CD14-positive monocyte (primary cell): ENCODE data around the gene HDAC4. TPM values are rescaled to one million over a fixed set of nuclear protein-coding genes. Genes with fewer than 3 reads are reported as not detected.
A peak's percentile ranks its signal among the peaks of the same experiment; 100 is the strongest.

Experiments
- DNase-seq, 3 donors: peaks; one replicate each; pipeline ENCODE4 v3.0.0-alpha.2; 2011 to 2022
- H2AFZ ChIP-seq: 2 replicates; pipeline ENCODE4 v1.6.0; 2012; ENCODE audit warnings: mild to moderate bottlenecking, low read depth, low read length, inconsistent platforms; ENCODE audit not compliant: insufficient read depth, poor library complexity, severe bottlenecking
- H3K27ac ChIP-seq, 2 donors: 1 replicate in 1 of 2; 2 replicates in 1 of 2; pipeline ENCODE4 v1.5.1; 2012 to 2013; ENCODE audit warnings: low read length in 2 of 2, control low read depth in 1 of 2, inconsistent platforms in 1 of 2, low read depth in 1 of 2, mild to moderate bottlenecking in 1 of 2
- H3K27me3 ChIP-seq, 2 donors: one replicate each; pipeline versions ENCODE4 v1.6.0 to v1.6.1; 2011 to 2013; ENCODE audit warnings: low read length in 2 of 2; ENCODE audit not compliant: control insufficient read depth in 2 of 2, insufficient read depth in 2 of 2
- H3K36me3 ChIP-seq, 2 donors: replicated peaks in 1 of 2; 1 replicate in 1 of 2; 2 replicates in 1 of 2; pipeline versions ENCODE4 v1.5.1 to v1.6.1; 2012 to 2013; ENCODE audit warnings: low read length in 2 of 2, control low read depth in 1 of 2, inconsistent platforms in 1 of 2, mild to moderate bottlenecking in 1 of 2; ENCODE audit not compliant: insufficient read depth in 2 of 2, control insufficient read depth in 1 of 2
- H3K4me1 ChIP-seq, 2 donors: 1 replicate in 1 of 2; 2 replicates in 1 of 2; pipeline versions ENCODE4 v1.5.1 to v1.6.1; 2012 to 2013; ENCODE audit warnings: low read length in 2 of 2, control low read depth in 1 of 2, inconsistent platforms in 1 of 2, mild to moderate bottlenecking in 1 of 2, moderate library complexity in 1 of 2; ENCODE audit not compliant: insufficient read depth in 2 of 2, control insufficient read depth in 1 of 2
- H3K4me2 ChIP-seq: replicated peaks from 2 replicates; pipeline ENCODE3; 2012; ENCODE audit warnings: low read length, moderate library complexity, mild to moderate bottlenecking; ENCODE audit not compliant: poor library complexity, severe bottlenecking; ENCODE audit errors: extremely low read depth
- H3K4me3 ChIP-seq, 3 experiments: fragments of 200-600 bp in 1 of 3; sonication (generic) in 1 of 3; replicated peaks in 1 of 3; 1 replicate in 2 of 3; 2 replicates in 1 of 3; pipeline ENCODE4 v1.5.1; 2011 to 2013; ENCODE audit warnings: low read length in 3 of 3, mild to moderate bottlenecking in 3 of 3, control low read depth in 2 of 3, low read depth in 2 of 3, inconsistent platforms in 1 of 3, moderate library complexity in 1 of 3
- H3K79me2 ChIP-seq: 2 replicates; pipeline ENCODE4 v1.6.0; 2012; ENCODE audit warnings: mild to moderate bottlenecking, control low read depth, inconsistent platforms, low read length, moderate library complexity; ENCODE audit not compliant: insufficient read depth
- H3K9ac ChIP-seq: 2 replicates; pipeline ENCODE4 v1.6.0; 2017; ENCODE audit warnings: low read length, mild to moderate bottlenecking; ENCODE audit not compliant: insufficient read depth, poor library complexity, severe bottlenecking
- H3K9me3 ChIP-seq, 2 donors: replicated peaks in 1 of 2; 1 replicate in 1 of 2; 2 replicates in 1 of 2; pipeline versions ENCODE4 v1.5.1 to v1.6.1; 2012 to 2013; ENCODE audit warnings: low read length in 2 of 2, control low read depth in 1 of 2; ENCODE audit not compliant: control insufficient read depth in 1 of 2, insufficient read depth in 1 of 2
- H4K20me1 ChIP-seq: 2 replicates; pipeline ENCODE4 v1.6.0; 2012; ENCODE audit warnings: mild to moderate bottlenecking, low read length, control low read depth, moderate library complexity; ENCODE audit not compliant: insufficient read depth
- H3K27ac Mint-ChIP-seq, 7 donors: one replicate each; pipeline ENCODE4 v1.8.0; 2020; ENCODE audit warnings: mild to moderate bottlenecking in 7 of 7, mixed read lengths in 7 of 7, moderate library complexity in 6 of 7, inconsistent platforms in 2 of 7
- H3K27me3 Mint-ChIP-seq, 3 donors: one replicate each; pipeline ENCODE4 v1.8.0; 2021 to 2022; ENCODE audit warnings: low read depth in 3 of 3, mild to moderate bottlenecking in 3 of 3, mixed read lengths in 3 of 3, moderate library complexity in 3 of 3, inconsistent platforms in 1 of 3
- H3K36me3 Mint-ChIP-seq, 2 donors: one replicate each; pipeline ENCODE4 v1.8.0; 2020; ENCODE audit warnings: mixed read lengths in 2 of 2, inconsistent platforms in 1 of 2, mild to moderate bottlenecking in 1 of 2
- H3K4me1 Mint-ChIP-seq: one replicate; pipeline ENCODE4 v1.8.0; 2020; ENCODE audit warnings: mild to moderate bottlenecking, mixed read lengths
- H3K4me3 Mint-ChIP-seq, 2 donors: one replicate each; pipeline ENCODE4 v1.8.0; 2020; ENCODE audit warnings: mild to moderate bottlenecking in 2 of 2, mixed read lengths in 2 of 2, moderate library complexity in 1 of 2
- H3K9me3 Mint-ChIP-seq, 7 donors: one replicate each; pipeline ENCODE4 v1.8.0; 2020 to 2022; ENCODE audit warnings: mixed read lengths in 7 of 7, mild to moderate bottlenecking in 6 of 7, moderate library complexity in 6 of 7, inconsistent platforms in 2 of 7
- WGBS: methylation state at CpG from one replicate; pipeline ENCODE4 v1.1.5; 2013; ENCODE audit warnings: missing lambda C conversion rate; ENCODE audit not compliant: insufficient coverage; 5-methylcytosine and 5-hydroxymethylcytosine counted together
- intact Hi-C, 2 donors: fragments of 100-400 bp; cut with micrococcal nuclease; formaldehyde crosslinking; loops; one replicate each; pipeline versions ENCODE4 v1.15.0 to v1.15.1; 2023
- polyA plus RNA-seq, 3 donors: library from polyadenylated mRNA; depleted of rRNA in 1 of 3; unstranded in 2 of 3; stranded (reverse) in 1 of 3; fragments of 300-500 nt in 2 of 3; fragments of >200 nt in 1 of 3; fragmentation: Illumina TruSeq in 2 of 3; gene quantifications; 1 replicate in 2 of 3; 2 replicates in 1 of 3; pipeline ENCODE4 v1.2.3, GENCODE V29; 2012 to 2021
- TF ChIP-seq, protein P1 (sequence below): fragments of 200-600 bp; IDR thresholded peaks from one replicate; pipeline ENCODE4 v1.8.0; 2022; ENCODE audit warnings: antibody characterized with exemption, mild to moderate bottlenecking

The HDAC4 gene
- polyA plus RNA-seq, 3 donors: 3.3 to 23.0 (median 4.5) TPM

DNA sequence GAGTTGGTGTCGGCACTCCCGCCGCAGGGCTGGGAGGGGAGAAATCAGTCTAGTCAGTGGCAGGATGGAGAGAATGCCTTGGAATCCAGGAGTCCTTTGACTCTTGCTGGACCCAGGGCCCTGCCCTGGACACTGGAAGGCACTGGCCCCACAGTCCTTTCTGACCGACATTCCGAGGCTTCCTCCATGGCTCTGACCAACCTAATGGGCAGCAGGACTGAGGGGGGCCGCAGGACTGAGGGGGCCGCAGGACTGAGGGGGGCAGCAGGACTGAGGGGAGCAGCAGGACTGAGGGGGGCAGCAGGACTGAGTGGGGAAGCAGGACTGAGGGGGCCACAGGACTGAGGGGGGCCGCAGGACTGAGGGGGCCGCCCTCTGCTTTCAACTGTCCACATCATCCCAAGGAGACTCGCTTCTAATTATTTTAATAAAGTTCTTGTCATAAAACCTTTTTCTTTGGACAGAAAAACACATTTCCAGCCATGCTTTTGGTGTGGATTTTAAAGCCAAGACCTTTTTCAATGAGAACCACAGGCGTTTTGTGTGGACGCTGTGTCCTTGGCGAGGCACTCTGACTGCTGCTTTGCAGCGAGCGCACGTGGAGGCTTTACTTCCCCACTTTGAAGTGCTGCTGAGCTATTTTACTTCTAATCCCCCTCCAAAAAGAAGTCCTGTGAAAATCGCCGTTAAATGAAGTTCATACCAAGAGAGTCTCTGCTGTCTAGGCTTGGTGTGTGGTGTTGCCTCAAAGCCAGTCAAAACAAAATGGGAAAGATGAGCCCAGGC lies 326.9 kb downstream of the HDAC4 start:
- Histone ChIP-seq H3K4me2 (no peak overlapping the region), H3K4me1 (no peaks in the 10 kb centered on the region), H3K27me3 (no peaks in the 10 kb centered on the region), H2AFZ (no peak overlapping the region), H3K9me3 (no peaks in the 10 kb centered on the region), H3K27ac (no peak overlapping the region), H4K20me1 (peaks cover 35% of the 10 kb centered on the region), H3K9ac (no peak overlapping the region), H3K36me3 (peaks cover 87 to 95% of the 10 kb centered on the region in 2 donors), H3K4me3 (no peak overlapping the region), H3K79me2 (no peaks in the 10 kb centered on the region)
- Mint-ChIP-seq H3K9me3 (peaks cover 0 to 2% (median 0%) of the 10 kb centered on the region in 7 donors), H3K4me1 (no peaks in the 10 kb centered on the region), H3K4me3 (no peak overlapping the region), H3K27me3 (peaks cover 0 to 1% (median 0%) of the 10 kb centered on the region in 3 donors), H3K36me3 (peaks cover 75 to 91% of the 10 kb centered on the region in 2 donors), H3K27ac (peak overlapping the region in 1 of 7 donors; percentile 66)
- 96% methylated on average over 10 of the region's 18 CpGs for WGBS
- TF ChIP-seq, protein P1, sequence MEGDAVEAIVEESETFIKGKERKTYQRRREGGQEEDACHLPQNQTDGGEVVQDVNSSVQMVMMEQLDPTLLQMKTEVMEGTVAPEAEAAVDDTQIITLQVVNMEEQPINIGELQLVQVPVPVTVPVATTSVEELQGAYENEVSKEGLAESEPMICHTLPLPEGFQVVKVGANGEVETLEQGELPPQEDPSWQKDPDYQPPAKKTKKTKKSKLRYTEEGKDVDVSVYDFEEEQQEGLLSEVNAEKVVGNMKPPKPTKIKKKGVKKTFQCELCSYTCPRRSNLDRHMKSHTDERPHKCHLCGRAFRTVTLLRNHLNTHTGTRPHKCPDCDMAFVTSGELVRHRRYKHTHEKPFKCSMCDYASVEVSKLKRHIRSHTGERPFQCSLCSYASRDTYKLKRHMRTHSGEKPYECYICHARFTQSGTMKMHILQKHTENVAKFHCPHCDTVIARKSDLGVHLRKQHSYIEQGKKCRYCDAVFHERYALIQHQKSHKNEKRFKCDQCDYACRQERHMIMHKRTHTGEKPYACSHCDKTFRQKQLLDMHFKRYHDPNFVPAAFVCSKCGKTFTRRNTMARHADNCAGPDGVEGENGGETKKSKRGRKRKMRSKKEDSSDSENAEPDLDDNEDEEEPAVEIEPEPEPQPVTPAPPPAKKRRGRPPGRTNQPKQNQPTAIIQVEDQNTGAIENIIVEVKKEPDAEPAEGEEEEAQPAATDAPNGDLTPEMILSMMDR: no peak
- no peak for DNase-seq
- intact Hi-C loops: no loop called here

GRCh38 chr2:239073270-239073669 lies 327.6 kb downstream of the HDAC4 start:
- H3K9me3 Mint-ChIP-seq: peaks cover 0 to 2% (median 0%) of the 10 kb centered on the region in 7 donors
- TF ChIP-seq, protein P1: no peak
- H3K27ac ChIP-seq: no peak overlapping the region
- H3K27me3 Mint-ChIP-seq: peaks cover 0 to 1% (median 0%) of the 10 kb centered on the region in 3 donors
- peaks cover 32% of the 10 kb centered on the region for H4K20me1 ChIP-seq
- intact Hi-C loops: no loop called here
- no peak overlapping the region for H2AFZ ChIP-seq
- no peak for DNase-seq
- no peak overlapping the region for H3K4me2 ChIP-seq
- H3K27ac Mint-ChIP-seq: peak overlapping the region in 2 of 7 donors; percentile 60 to 66
- H3K4me3 Mint-ChIP-seq: no peak overlapping the region
- H3K9me3 ChIP-seq: no peaks in the 10 kb centered on the region
- H3K79me2 ChIP-seq: no peaks in the 10 kb centered on the region
- no peak overlapping the region for H3K4me3 ChIP-seq
- H3K27me3 ChIP-seq: no peaks in the 10 kb centered on the region
- H3K36me3 ChIP-seq: peaks cover 86 to 94% of the 10 kb centered on the region in 2 donors
- H3K4me1 ChIP-seq: no peaks in the 10 kb centered on the region
- no peak overlapping the region for H3K9ac ChIP-seq
- 96% methylated on average over 12 of the region's 12 CpGs for WGBS
- peaks cover 76 to 89% of the 10 kb centered on the region in 2 donors for H3K36me3 Mint-ChIP-seq
- no peaks in the 10 kb centered on the region for H3K4me1 Mint-ChIP-seq
